Posterior cingulate gyrus (tissue), 11 donors: ENCODE data around the gene FAM181B.
A peak's percentile ranks its signal among the peaks of the same experiment; 100 is the strongest.
"Not testable (repeated sequence)": the region's sequence is repeated elsewhere in the genome, so short reads cannot be mapped to it uniquely, and the experiment has no call there.

ENCODE experiments used
- DNase-seq, 10 donors: peaks; one replicate each; pipeline versions ENCODE4 v3.0.0 to v3.0.0-alpha.2; 2020 to 2021; ENCODE audit warnings: mixed read lengths in 3 of 10
- intact Hi-C: fragments of 100-400 bp; cut with DNase I; formaldehyde crosslinking; loops from one replicate; pipeline ENCODE4 v1.15.1; 2023

FAM181B gene

GRCh38 chr11:82692981-82693380 lies 40.7 kb downstream of the FAM181B start:
- no peak for DNase-seq
- intact Hi-C loops = no loop called here

- peak in 1 of 10 donors; percentile 77 for DNase-seq
- intact Hi-C loops = not testable (repeated sequence)
Measured at GRCh38 chr11:82689347-82689746, 44.3 kb downstream of the FAM181B start.

DNA sequence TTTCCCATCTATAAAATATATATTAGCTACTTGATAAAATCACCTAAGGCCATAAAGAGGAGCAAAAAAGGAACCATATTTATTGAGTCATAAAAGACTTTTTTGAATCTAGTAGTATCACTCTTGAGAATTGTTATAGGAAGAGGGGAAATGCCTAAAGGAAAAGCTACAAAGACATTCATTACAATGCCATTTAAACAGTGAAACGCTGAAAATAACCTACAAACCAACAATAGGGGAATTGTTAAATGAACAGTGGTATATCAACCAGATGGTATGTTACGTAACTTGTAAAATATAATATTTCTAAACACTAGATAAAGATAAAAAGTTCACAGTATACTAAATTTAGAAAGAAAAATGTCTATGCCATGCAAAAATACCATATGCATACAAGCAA lies 47.5 kb downstream of the FAM181B start:
- intact Hi-C loops = no loop called here
- no peak for DNase-seq

DNA sequence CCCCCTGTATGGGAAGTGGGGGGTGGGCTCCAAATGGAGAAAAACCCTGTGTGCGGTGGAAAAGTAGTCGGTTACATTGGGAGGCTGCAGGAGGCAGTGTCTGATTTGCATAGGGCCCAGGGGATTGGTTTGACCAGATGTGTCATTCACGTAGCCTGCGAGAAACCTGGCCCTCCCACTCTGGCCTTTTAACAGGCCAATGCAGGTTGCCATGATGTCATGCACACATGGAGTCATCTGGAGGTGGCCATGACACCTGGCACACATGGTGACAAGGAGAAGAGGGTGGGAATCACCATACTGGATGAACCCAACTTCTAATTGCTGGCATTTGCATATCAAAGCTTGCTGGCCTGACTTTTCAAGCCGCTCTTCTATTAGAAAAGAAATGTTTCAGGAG lies 50.6 kb downstream of the FAM181B start:
- intact Hi-C loops = no loop called here
- DNase-seq = no peak

DNA sequence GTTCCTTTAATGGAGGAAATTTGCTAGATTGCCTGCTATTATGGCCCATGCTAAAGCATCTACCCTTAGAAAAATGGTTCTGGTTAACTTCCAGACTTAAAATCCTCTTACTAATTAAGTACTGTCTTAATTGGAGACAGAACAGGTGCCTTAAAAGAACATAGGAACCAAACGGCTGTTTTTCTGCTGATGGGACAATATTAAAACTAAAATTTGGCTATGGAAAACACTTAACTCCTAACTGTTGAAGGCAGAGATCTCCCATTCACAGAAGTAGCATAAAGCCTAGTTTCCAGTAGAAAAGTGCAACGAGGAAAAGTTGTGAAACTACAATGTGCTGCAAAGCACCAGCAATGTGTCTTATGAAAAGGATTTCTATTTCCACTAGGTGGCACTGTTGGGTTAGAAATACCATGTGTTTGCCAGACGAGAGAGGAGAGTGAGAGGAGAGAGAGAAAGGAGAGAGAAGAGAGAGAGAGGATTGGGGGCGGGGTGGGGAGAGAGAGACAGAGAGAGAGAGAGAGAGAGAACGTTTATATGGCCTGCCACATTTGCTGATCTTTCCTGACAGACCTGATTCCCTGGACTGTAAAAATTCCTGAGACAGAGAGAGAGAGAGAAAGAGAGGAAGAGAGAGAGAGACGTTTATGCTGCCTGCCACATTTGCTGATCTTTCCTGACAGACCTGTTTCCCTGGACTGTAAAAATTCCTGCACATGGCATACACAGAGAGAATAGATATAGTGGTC lies 51.5 kb downstream of the FAM181B start:
- no peak for DNase-seq
- intact Hi-C loops = no loop called here

- no peak for DNase-seq
- intact Hi-C loops = no loop called here
Measured at GRCh38 chr11:82680252-82680651, 53.4 kb downstream of the FAM181B start.
